MM.1S (cell line): ENCODE measurements around the gene MPC2.

Experiments used
- CTCF ChIP-seq: fragments of 300-600 bp; sonication (generic); IDR thresholded peaks from 2 replicates; pipeline ENCODE4 v1.5.1; 2016; ENCODE audit warnings: antibody characterized with exemption, low read length, mixed read lengths
- EZH2 ChIP-seq: fragments of 300-600 bp; sonication (generic); optimal IDR thresholded peaks from 2 replicates; pipeline ENCODE3; 2017; ENCODE audit warnings: low read depth, mild to moderate bottlenecking, antibody characterized with exemption, low read length, mixed read lengths

DNA sequence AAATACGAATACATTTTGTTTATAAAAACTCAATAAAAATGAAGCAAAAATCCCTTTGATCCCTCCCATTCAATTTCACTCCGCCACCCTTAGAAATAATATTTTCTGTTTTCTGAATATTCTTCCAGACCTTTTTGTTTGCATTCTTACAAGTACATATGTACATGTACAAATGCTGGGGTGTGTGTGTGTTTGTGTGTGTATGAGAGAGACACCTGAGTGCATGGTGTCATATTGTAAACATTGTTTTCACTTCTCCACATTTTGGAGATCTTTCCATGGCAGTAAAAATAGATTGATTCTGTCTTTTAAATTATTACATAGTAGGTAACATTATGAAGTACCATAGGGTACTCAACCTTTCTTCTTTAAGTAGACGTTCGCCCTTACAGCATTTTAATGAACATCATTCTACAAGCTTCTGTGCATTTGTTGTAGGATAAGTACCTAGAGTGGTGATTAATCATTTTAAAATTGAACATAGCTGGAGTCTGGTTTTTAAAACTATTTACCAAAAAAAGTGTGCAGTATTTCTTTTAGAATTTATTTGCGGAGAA, 1.3 kb upstream of the MPC2 start:
- TF ChIP-seq CTCF, result no peak
- TF ChIP-seq EZH2, result no peak
